ENCODE measurements around the gene TMEM209.

- TF ChIP-seq, protein P1, sequence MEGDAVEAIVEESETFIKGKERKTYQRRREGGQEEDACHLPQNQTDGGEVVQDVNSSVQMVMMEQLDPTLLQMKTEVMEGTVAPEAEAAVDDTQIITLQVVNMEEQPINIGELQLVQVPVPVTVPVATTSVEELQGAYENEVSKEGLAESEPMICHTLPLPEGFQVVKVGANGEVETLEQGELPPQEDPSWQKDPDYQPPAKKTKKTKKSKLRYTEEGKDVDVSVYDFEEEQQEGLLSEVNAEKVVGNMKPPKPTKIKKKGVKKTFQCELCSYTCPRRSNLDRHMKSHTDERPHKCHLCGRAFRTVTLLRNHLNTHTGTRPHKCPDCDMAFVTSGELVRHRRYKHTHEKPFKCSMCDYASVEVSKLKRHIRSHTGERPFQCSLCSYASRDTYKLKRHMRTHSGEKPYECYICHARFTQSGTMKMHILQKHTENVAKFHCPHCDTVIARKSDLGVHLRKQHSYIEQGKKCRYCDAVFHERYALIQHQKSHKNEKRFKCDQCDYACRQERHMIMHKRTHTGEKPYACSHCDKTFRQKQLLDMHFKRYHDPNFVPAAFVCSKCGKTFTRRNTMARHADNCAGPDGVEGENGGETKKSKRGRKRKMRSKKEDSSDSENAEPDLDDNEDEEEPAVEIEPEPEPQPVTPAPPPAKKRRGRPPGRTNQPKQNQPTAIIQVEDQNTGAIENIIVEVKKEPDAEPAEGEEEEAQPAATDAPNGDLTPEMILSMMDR (conservative IDR thresholded peaks at IDR 0.05; ENCODE audit: low read length): no peak
- no peak for TF ChIP-seq EZH2phosphoT487 (IDR thresholded peaks at IDR 0.05; ENCODE audit: borderline replicate concordance)
Observed at GRCh38 chr7:130140551-130141160, 64.5 kb downstream of the TMEM209 start.
